ENCODE measurements around the gene MRPL44. TPM values are rescaled to one million over a fixed set of nuclear protein-coding genes. Genes with fewer than 3 reads are reported as not detected.

The MRPL44 gene
- 10 to 100 TPM; 23.7 to 37.1 (median 35.6) TPM for polyA plus RNA-seq (ENCODE audit: insufficient read length in 4 of 4)

GRCh38 chr2:223957092-223957851, at the start of gene MRPL44:
Gene MRPL44, plus strand, starts transcription at chr2:223957463. Its CDS starts 10 bp downstream, at chr2:223957473.
- peak; percentile 92 to 94 (median 93) for DNase-seq (ENCODE audit: low read depth in 4 of 4, low spot score in 3 of 4)

- no peak for DNase-seq (ENCODE audit: low read depth in 4 of 4, low spot score in 3 of 4)
Measured at GRCh38 chr2:223908304-223908998, 48.8 kb upstream of the MRPL44 start.

- DNase-seq (ENCODE audit: low read depth in 4 of 4, low spot score in 3 of 4), result no peak
Measured at GRCh38 chr2:223909001-223909741, 48.1 kb upstream of the MRPL44 start.

GRCh38 chr2:223914324-223914723, 42.9 kb upstream of the MRPL44 start:
- no peak for DNase-seq (ENCODE audit: low read depth in 4 of 4, low spot score in 3 of 4)

GRCh38 chr2:223915071-223915470, 42.2 kb upstream of the MRPL44 start:
- no peak for DNase-seq (ENCODE audit: low read depth in 4 of 4, low spot score in 3 of 4)

- DNase-seq (ENCODE audit: low read depth in 4 of 4, low spot score in 3 of 4), result no peak
Measured at GRCh38 chr2:223916181-223916920, 40.9 kb upstream of the MRPL44 start.

GRCh38 chr2:223918671-223919134, 38.6 kb upstream of the MRPL44 start:
- DNase-seq (ENCODE audit: low read depth in 4 of 4, low spot score in 3 of 4), result no peak

- DNase-seq (ENCODE audit: low read depth in 4 of 4, low spot score in 3 of 4), result no peak
Measured at GRCh38 chr2:223920109-223920508, 37.2 kb upstream of the MRPL44 start.

- DNase-seq (ENCODE audit: low read depth in 4 of 4, low spot score in 3 of 4), result no peak
Measured at GRCh38 chr2:223921204-223921603, 36.1 kb upstream of the MRPL44 start.

GRCh38 chr2:223922308-223922707, 35.0 kb upstream of the MRPL44 start:
- DNase-seq (ENCODE audit: low read depth in 4 of 4, low spot score in 3 of 4), result no peak

GRCh38 chr2:223923976-223924375, 33.3 kb upstream of the MRPL44 start:
- DNase-seq (ENCODE audit: low read depth in 4 of 4, low spot score in 3 of 4), result no peak

GRCh38 chr2:223925106-223925505, 32.2 kb upstream of the MRPL44 start:
- DNase-seq (ENCODE audit: low read depth in 4 of 4, low spot score in 3 of 4), result no peak

- DNase-seq (ENCODE audit: low read depth in 4 of 4, low spot score in 3 of 4), result no peak
Measured at GRCh38 chr2:223928113-223929006, 28.9 kb upstream of the MRPL44 start.

GRCh38 chr2:223929571-223930102, 27.6 kb upstream of the MRPL44 start:
- no peak for DNase-seq (ENCODE audit: low read depth in 4 of 4, low spot score in 3 of 4)

- DNase-seq (ENCODE audit: low read depth in 4 of 4, low spot score in 3 of 4), result peak in 1 of 4 donors; percentile 8
Measured at GRCh38 chr2:223930103-223930976, 26.9 kb upstream of the MRPL44 start.

- DNase-seq (ENCODE audit: low read depth in 4 of 4, low spot score in 3 of 4), result no peak
Measured at GRCh38 chr2:223932816-223933800, 24.2 kb upstream of the MRPL44 start.

GRCh38 chr2:223934870-223935269, 22.4 kb upstream of the MRPL44 start:
- DNase-seq (ENCODE audit: low read depth in 4 of 4, low spot score in 3 of 4), result no peak

All from left renal pelvis (tissue), 4 donors.